ENCODE results near the gene UNC13D.
A peak's percentile ranks its signal among the peaks of the same experiment; 100 is the strongest.
"Not testable (repeated sequence)": the region's sequence is repeated elsewhere in the genome, so short reads cannot be mapped to it uniquely, and the experiment has no call there.

UNC13D gene

DNA sequence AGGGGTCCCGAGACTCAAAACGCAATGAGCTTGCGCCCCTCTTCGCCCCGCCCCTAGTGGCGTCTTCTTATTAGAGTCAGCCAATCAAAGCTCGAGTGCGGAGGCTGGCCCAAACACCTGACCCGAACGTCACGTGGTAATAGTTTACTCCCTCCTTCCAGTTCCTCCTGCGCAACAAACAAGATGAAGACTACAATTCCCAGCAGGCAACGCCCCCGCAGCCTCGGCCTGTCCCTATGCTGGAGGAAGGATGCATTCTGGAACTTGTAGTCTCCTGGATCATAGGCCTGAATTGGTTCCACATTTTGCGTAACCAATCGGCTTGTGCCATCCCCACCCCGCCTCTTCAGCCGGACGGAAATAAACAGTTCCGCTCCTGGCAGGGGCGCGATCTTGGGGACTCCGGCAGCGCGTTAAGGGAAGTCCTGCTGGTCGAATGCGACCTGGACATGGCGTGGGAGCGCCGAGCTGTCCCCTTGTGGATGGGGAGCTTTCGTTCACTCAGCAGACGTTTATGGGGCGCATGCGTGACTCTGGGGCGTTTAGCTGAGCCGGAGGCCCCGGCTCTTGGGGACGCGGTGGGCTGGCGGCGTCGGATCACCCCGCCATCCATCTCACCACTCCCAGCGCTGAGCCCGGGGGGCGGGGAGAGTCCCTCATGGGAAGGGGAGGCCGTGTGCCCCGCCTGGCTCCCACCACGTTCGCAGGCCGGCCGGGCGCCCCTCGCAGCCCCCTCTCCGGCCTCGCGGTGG, 11.3 kb upstream of the UNC13D start, which contains the start of gene WBP2:
Gene WBP2 (minus strand): TSS at position 26 of the 752 bp plus-strand sequence. CDS start 38 bp downstream, outside the sequence.
- peak; percentile 95 to 100 (median 99) for DNase-seq
- intact Hi-C loops (cut with DNase I), result loop anchor here (5.0 kb wide), 2 partner anchors 42 to 73 kb away; partner anchors contain the start of genes TRIM65 and UNK

DNA sequence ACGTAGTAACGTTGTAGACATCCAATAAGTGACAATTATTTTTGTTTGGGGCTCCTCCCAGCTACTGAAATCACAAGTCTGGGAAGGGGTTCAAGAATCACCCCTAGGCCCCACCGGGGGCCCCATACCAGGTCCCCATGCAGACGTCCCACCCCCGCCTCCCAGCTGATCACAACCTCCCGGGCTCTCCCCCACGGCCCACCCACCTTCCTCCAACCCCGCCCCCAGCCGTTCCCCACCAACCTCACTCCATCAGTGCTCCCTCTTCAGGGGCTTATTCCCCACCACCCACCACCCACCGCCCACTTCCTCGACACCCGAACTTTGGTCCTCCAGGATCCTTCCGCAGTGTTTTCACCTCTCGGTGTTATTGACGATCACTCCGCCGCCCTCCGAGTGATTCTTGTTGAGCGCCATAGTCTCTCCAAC, 10.7 kb upstream of the UNC13D start:
- intact Hi-C loops (cut with DNase I), result loop anchor here (5.0 kb wide), 2 partner anchors 42 to 73 kb away; partner anchors contain the start of genes TRIM65 and UNK
- DNase-seq, result peak in 1 of 42 donors; percentile 49

DNA sequence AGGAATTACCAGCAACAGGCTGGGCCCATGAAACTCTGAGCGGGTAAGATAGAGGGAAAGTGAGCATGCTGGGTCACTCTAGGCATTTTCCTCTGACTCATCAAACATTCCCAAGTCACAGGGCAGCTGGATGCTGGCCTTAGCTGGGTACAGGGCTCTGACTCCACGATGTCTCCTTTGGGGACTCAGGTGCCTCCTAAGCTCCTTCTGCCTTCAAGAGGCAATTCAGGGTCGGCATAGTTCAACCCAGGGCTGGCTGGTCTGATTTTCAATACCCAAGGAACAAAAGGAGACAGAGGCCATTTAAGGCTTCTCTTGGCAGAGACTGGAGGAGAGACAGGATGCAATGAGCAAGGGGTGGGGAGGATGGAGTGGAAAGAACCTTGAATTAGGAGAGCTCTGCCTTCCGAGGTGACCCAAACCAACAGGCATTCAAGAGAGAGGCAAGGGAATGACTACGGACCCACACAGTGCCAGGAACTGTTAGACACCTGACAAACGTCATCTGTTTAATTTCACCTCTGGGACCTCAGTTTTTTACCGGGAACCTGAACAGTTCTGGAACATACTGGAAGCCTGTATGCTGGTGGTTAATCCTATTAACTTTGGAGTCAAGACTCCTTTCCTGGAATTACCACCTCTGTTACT, 10.0 kb upstream of the UNC13D start:
- intact Hi-C loops (cut with DNase I), result no loop called here
- DNase-seq, result peak in 2 of 42 donors; percentile 16 to 52

DNA sequence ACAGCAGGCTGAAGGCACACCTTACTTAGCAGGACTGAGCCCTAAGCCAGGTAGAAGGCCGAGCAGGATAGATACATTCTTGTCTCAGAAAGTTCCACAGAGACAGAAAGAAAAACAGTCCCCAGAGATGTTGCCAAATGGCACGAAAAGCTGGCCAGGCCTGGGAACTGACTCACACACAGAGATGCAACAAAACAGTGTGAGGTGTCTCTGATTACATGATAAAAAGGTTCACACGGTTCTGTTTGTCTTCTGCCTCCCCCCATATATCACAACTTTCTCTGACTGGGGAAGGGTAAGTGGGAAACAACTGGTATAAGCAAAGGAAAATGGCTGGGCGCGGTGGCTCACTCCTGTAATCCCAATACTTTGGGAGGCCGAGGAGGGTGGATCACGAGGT, 9.2 kb upstream of the UNC13D start:
- intact Hi-C loops (cut with DNase I), result no loop called here
- no peak for DNase-seq

DNA sequence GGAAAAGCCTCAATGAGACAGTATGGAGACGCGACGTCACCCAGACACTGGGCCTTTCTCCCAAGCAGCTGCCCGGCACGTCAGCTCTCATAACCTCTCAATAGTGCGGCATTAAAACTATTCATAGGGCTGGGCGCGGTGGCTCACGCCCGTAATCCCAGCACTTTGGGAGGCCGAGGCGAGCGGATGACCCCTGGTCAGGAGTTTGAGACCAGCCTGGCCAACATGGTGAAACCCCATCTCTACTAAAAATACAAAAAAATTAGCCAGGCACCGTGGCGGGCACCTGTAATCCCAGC, 7.4 kb upstream of the UNC13D start:
- DNase-seq, result peak in 4 of 42 donors; percentile 36 to 65 (median 42)
- intact Hi-C loops (cut with DNase I), result not testable (repeated sequence)

DNA sequence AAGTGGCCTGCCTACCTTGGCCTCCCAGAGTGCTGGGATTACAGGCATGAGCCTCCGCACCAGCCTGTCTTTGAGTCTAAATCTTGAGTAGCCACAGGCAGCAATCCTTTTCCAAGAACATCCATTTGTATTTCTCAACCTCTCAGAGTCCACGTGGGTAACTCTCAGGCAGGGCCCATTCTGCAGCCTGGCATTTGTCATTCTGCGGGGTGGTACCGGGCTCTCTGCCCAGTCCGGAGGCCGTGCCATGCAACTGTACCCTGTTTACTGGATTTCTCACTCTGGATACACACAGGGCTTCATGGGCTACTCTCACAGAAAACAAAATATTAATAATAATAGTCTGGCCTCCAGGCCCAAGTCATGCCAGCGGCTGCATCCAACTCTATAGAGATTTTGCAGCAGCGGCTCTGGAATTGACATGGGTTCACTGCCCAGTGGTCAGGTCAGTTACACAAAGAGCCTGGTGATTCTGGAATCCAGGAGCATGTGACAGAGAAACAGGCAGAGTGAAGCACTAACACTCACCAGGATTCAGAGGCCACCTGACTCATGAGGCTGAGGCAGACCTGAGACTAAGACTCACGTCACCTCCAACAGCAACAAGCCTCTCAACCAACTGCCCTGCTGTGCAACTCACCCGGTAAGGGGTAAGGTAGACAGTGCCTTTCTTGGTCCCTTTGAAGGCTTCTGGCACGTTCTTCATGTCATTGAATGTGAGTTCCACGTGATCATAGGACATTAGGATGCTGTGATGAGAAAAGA, 6.9 kb upstream of the UNC13D start:
- intact Hi-C loops (cut with DNase I), result no loop called here
- DNase-seq, result peak in 34 of 42 donors; percentile 26 to 85 (median 64)

DNA sequence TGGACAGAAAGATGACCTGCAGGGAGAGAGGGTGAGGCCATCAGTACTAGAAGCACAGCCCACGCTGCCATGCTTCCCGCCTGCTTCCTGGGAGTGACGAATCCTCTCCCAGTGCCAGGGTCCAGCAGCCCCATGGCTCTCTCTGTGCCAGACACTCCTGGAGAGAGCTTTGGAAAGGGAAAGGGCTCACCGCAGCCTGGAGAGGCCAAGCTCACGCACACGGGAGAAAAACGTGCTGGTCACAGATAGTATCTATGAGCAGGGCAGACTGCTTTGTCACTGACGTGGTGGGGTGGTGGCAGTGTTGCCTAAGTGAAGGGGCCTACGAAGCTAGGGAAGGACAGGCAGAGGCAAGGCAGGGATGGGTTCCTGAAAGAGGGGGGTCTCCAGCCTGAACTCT, 5.5 kb upstream of the UNC13D start:
- peak in 2 of 42 donors; percentile 43 to 61 for DNase-seq
- intact Hi-C loops (cut with DNase I), result no loop called here

DNA sequence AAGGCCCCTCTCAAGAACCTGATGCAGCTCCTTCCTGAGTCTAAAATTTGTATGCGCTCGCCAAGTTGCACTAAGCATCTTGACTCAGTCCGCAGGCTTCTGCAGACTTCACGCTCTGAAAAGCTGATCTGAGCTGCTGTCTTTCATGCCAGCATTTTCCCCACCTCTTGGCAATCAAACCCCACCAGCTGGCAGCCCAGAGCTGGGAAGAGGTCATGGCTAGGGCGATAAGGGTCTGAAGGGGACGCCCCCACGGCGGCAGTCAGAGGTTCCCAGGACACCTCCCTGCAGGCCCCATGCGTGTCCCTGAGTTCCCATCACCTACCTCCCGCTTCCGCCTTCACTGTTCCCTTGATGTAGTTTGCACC, 5.1 kb upstream of the UNC13D start:
- intact Hi-C loops (cut with DNase I), result no loop called here
- DNase-seq, result no peak

DNA sequence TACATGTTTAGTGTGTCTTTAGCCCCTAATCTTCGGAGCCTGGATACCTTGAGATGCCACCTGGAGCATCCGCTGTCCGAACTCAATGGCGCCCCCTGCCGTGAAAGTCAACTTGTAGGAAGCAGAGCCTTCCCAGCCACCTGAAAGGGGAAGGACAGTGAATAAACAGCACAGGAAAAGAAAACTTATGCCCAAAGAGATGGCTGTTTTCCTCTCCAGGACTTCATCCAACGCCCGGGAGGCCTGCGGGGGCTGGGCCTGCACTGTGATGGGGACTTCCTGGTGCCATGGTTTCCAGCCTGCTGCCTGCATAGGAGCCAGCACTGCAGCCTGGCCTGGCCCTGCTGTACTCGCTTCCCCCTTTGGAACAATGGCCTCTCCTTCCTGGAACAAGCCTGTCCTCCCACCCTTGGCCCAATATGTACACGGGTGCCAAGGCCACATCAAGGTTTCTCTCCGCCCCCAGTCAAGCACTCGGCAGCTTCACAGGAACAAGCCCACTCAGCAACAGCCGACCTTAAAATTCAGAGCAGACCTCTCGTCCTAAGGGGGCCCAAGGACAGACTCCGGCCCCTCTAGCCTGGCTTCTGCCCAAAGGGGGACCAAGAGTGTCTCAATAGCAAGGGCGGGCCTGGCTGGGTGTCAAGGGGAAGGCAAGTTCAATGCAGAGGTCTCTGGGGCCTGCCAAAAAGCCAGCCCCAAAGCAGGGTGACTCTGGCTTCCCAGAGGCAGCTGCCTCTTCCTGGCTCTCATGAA, 4.5 kb upstream of the UNC13D start:
- peak; percentile 51 to 87 (median 76) for DNase-seq
- intact Hi-C loops (cut with DNase I), result no loop called here

DNA sequence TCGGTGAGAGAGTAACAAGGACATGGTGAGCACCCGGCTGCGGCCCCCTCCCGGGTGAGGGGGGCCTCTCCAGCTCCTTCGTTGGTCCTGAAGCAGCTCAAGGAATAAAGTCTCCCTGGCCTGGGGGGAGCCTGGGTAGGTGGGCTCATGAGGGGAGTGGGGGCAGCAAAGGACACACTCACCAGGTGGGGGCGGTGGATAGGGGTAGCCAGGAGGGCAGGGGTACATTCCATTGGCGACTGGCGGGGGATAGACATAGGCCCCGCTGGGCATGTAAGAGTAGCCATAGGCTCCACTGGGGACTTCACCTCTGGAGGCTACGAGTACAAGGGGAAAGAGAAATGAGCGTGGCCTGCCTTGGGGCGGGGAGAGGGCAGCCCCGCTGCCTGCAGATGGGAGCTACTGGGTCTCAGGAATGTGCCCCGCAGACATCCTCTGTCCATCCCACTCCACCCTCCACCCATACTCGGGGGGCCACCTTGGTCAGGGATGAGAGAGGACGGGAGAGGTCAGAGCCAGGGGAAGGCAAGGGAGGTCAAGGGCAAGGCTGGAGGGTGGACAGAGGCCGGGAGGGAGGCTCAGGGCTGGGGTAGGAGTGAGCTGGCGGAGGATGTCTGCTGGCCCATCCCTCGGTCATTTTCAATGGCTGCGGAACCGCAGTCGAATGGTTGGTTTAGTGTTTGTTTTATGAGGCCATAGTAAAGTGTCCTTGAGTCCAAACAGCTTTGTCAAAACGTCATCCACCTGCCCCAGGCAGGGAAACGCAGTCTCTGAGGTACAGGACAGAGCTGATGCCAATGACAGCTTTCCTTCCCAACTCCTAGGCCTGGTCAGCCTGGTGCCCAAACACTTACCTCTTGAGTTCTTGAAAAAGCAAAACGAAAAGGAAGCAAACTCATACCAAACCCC, 3.7 kb upstream of the UNC13D start:
- DNase-seq, result no peak
- intact Hi-C loops (cut with DNase I), result no loop called here

DNA sequence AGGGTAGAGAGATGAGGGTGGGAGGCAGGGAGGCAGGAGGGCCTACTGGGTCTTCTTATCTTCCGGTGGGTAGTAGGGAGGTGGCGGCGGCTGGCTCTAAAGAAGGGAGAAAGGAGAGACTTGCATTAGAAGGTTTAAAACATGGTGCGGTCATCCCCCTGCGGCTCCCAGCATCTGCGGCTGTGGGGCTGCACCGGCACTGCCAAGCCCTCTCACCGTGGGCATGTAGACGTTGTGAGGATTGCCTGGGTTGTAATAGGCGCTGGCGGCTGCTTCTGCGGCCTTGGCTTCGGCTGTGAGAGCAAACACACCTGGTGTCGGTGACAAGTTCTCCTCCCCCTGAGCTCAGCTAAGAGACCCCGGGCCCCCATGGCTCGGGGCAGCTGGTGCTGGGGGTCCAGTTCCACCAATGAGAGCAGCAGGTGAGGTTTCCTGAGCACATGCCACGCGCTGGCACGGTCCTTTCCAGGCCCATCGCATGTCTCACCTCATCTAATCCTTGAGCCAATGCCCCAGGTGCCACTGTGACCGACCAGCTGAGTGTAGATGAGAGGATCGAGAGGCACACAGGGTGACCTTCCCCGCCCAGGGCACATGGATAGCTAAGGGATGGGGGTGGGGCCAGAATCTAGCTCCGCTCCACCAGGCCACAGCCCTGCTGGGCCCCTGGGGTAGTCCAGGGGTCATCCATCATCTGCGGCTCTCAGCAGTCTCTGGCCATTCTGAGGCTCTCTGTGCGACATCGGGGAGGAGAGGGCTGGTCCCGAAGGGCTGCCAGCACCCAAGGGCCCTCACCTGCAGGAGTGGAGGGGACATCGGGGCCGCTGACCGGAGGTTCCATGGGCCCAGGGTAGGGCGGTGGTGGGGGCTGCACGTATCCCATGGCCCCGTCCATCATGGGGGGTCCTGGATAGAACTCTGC, 2.7 kb upstream of the UNC13D start:
- intact Hi-C loops (cut with DNase I), result no loop called here
- DNase-seq, result no peak

DNA sequence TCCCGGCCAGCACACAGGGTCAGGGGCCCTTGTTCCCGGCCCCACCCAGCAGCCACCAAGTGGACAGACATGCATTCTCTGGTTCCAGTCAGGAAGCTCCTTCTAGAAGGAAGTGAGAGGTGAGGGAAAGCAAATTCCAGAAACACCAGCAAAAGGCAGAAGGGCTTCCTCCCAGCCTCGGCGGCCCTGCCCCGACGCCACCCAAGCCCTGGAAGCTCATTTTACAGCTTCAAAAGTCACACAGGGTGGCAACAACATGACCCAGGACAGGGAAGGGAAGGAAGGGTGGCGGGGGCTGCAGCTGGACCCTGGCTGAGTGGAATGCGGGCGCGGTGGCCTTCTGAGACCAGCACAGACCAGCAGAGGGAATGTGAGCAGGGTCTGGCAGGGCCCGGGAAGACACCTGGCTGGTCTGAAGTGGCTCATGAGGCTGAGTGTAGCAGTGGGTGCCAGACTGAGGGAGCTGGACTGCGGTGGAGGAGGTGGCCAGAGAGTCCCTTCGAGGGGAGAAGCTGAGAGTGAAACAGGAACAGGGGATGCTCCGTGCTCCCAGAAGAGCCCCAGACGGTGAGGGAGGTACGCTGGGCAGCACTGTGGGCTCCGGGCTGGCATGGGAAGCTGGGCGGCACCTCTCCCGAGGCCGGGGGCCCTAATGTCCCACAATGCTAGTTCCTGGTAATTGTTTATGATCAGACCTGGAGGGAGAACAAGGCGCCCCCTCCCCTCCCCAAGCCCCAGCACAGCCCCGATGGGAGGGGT, 1.9 kb upstream of the UNC13D start:
- intact Hi-C loops (cut with DNase I), result no loop called here
- DNase-seq, result no peak

DNA sequence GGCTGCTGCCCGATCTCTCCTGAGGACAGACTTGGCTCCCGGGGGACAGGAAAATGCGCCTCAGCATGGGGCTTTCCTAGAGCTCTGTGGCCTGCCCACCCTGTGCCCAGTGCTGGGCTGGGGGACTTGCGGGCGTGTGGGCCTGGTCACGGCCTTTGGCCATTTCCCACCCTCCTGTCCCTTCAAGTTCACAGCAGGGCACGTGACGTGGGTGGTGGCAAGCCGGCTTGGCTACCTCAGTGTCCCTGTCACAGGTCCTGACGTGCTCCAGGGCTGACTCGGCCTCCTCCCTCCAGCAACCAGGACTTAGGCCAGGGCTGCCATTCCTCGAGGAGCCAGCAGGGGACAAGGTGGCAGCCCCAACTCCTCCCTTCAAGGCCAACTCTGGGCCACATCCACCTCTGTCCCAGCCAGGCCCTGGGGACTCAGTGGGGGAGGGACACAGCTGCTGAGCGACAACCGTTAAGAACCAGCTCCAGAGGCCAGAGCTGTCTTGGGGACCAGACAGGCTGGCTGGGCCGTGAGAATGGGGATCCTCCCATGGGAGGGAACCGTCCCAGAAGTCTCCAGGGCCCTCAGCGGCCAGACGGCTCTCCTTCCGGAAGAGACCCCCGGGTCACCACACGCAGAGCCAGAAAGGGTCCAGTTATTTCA, 981 bp upstream of the UNC13D start:
- intact Hi-C loops (cut with DNase I), result no loop called here
- peak in 41 of 42 donors; percentile 38 to 86 (median 66) for DNase-seq

DNA sequence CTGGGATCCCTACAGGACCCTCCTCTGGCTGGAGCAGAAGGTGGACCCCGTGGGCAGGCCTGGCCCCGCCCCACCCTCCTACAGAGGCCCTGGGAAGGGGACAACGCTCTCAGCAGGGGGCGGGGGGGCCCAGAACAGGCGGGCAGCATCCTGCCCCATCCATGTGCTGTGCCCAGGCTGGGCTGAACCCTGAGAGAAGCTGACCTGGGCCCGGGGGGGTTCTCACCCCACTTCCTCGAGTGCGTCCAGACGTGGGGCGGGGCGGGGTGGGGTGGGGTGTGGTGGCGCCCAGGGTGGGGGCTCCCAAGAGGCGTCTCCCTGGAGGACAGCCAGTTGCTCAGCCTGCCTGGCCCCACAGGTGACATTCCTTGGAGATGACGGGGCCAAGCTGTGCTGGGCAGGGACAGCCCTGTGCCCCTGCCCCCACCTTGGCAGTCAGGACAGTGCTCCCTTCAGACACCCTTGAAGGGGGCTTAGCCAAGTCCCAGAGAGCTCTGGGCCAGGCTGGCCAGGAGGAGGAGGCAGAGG, 390 bp upstream of the UNC13D start:
- peak in 5 of 42 donors; percentile 15 to 63 (median 39) for DNase-seq
- intact Hi-C loops (cut with DNase I), result no loop called here

DNA sequence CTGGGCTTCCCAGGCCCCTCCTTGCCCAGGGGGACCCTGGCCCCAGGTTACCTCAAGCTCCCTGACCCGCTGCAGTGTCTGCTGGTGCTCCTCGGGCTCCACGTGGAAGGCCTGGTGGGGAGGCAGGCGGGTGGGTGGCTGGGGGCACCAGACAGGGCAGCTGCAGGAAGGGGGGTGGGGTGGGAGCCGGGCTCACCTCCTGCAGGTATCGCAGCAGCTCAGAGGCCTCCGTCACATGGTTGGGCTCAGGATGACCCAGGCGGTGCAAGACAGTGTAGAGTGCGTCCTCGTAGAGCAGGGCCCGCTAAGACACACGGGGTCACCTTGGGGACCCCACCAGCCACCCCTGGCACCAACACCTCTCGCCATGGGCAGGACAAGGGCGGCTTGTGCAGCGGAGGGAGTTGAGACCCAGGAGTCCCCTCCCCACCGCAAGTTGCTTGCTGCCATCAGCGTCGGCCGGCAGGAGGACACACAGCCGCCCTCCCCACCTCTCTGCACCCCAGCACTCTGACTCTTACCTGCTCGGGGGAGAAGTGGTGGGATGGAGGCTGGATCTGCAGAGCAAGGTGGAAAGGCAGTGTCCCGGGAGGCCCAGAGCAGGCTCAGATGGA, 1.1 kb downstream of the UNC13D start:
- no peak for DNase-seq
- intact Hi-C loops (cut with DNase I), result no loop called here
